ENCODE measurements around the gene SALL4.
"Not testable (repeated sequence)": the region's sequence is repeated elsewhere in the genome, so short reads cannot be mapped to it uniquely, and the experiment has no call there.

The SALL4 gene

DNA sequence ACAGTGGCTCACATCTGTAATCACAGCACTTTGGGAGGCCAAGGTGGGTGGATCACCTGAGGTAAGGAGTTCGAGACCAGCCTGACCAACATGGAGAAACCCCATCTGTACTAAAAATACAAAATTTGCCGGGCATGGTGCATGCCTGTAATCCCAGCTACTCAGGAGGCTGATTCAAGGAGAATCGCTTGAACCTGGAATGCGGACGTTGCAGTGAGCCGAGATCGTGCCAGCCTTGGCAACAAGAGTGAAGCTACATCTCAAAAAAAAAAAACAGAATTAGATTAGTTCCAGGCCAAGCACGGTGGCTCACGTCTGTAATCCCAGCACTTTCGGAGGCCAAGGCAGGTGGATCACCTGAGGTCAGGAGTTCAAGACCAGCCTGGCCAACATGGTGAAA lies 36.9 kb downstream of the SALL4 start:
- H3K9me3 ChIP-seq (ENCODE audit: control insufficient read depth, insufficient read depth, low read length); H3K9ac ChIP-seq (ENCODE audit: low read depth, low read length); H3K36me3 ChIP-seq (ENCODE audit: insufficient read depth, low read length); H3K4me1 ChIP-seq (ENCODE audit: insufficient read depth, low read length): not testable (repeated sequence)

DNA sequence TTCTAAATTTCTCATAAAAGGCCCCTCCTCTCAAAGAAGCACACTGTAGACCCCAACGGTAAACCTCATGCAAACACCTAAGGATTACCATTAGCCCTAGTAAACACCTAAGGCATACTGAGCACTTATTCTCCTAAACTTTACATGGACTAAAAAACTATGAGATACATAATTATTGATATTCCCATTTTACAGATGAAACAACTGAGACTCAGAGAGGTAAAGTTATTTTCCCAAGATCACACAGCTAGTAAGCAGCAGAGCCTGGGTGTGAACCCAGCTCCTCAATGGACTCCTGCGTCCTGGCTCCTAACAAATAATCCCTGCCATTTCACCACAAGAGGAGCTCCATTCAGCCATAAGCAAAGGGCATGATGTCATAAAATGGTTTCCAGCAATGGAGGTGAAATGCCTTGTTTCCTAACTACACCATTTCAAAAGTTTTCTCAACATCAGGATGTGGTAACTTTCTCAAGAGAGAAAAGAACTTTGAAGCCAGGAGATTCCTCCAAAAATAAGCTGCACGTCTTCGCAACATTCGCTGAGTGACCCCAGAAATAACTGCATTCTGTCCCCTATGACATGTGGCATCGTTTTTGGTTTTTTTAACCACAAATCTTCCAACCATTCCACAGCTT lies 38.2 kb downstream of the SALL4 start:
- Histone ChIP-seq H3K9me3 (ENCODE audit: control insufficient read depth, insufficient read depth, low read length) (no peaks in the 10 kb centered on the region), H3K36me3 (ENCODE audit: insufficient read depth, low read length) (no peaks in the 10 kb centered on the region), H3K4me1 (ENCODE audit: insufficient read depth, low read length) (peaks cover 8% of the 10 kb centered on the region; the same call in 1 of the 2 replicates), H3K9ac (ENCODE audit: low read depth, low read length) (no peak overlapping the region)

- H3K4me1 ChIP-seq (ENCODE audit: insufficient read depth, low read length): peaks cover 8% of the 10 kb centered on the region; the same call in 1 of the 2 replicates
- H3K36me3 ChIP-seq (ENCODE audit: insufficient read depth, low read length): no peaks in the 10 kb centered on the region
- no peak overlapping the region for H3K9ac ChIP-seq (ENCODE audit: low read depth, low read length)
- no peaks in the 10 kb centered on the region for H3K9me3 ChIP-seq (ENCODE audit: control insufficient read depth, insufficient read depth, low read length)
Observed at GRCh38 chr20:51760905-51761546, 41.3 kb downstream of the SALL4 start.

DNA sequence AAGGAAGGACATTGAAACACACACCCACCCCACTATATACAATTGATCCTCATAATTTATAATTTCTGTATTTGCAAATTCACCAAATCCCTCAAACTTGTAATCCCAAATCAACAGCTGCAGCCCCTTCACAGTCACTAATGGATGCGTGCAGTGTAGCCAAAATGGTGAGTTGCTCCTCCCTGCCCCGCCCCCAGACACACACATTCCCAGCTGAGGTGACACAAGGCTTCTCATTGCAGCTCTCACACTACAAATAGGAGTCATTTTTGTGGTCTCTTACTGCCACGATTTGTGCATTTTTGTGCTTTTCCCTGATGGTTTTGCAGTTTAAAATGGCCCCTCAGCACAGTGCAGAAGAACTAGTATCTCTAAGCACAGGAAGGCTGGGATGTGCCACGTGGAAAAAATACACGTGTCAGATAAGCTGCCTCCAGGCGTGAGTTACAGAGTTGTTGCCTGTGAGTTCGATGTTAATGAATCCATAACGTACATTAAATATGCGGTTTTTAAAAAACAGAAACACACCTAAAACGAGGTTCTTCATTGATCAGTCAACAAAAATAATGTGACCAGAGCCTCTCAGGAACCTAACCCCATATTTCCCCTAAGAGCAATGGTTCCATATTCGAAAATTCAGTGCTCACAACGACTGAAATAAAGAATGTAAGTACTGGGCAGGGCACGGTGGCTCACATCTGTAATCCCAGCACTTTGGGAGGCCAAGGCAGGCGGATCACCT lies 42.4 kb downstream of the SALL4 start:
- Histone ChIP-seq H3K36me3 (ENCODE audit: insufficient read depth, low read length) (no peaks in the 10 kb centered on the region), H3K9ac (ENCODE audit: low read depth, low read length) (no peak overlapping the region), H3K9me3 (ENCODE audit: control insufficient read depth, insufficient read depth, low read length) (no peaks in the 10 kb centered on the region), H3K4me1 (ENCODE audit: insufficient read depth, low read length) (peaks cover 8% of the 10 kb centered on the region; the same call in 1 of the 2 replicates)

GRCh38 chr20:51758978-51759544 lies 43.3 kb downstream of the SALL4 start:
- Histone ChIP-seq H3K9ac (ENCODE audit: low read depth, low read length) (no peak overlapping the region), H3K36me3 (ENCODE audit: insufficient read depth, low read length) (no peaks in the 10 kb centered on the region), H3K9me3 (ENCODE audit: control insufficient read depth, insufficient read depth, low read length) (no peaks in the 10 kb centered on the region), H3K4me1 (ENCODE audit: insufficient read depth, low read length) (peaks cover 8% of the 10 kb centered on the region; the same call in 1 of the 2 replicates)

DNA sequence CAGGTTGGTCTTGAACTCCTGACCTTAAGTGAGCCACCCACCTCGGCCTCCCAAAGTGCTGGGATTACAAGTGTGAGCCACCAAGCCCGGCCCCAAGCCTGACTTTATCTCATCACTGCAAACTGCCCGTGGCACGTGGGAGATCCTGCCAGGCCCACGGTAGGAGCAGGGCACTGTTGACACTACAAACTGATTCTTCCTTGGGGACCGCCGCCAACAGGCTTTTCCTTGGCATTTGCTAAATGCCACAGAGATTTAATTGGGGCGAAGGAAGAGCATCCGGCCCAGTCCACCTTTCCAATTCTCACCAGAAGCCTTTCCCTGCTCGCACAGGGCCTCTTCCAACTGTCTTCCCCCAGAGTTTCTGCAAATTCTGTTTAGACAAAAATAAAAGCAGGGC lies 45.1 kb downstream of the SALL4 start:
- H3K4me1 ChIP-seq (ENCODE audit: insufficient read depth, low read length): peaks cover 8% of the 10 kb centered on the region; the same call in 1 of the 2 replicates
- H3K36me3 ChIP-seq (ENCODE audit: insufficient read depth, low read length): no peaks in the 10 kb centered on the region
- no peak overlapping the region for H3K9ac ChIP-seq (ENCODE audit: low read depth, low read length)
- H3K9me3 ChIP-seq (ENCODE audit: control insufficient read depth, insufficient read depth, low read length): no peaks in the 10 kb centered on the region

DNA sequence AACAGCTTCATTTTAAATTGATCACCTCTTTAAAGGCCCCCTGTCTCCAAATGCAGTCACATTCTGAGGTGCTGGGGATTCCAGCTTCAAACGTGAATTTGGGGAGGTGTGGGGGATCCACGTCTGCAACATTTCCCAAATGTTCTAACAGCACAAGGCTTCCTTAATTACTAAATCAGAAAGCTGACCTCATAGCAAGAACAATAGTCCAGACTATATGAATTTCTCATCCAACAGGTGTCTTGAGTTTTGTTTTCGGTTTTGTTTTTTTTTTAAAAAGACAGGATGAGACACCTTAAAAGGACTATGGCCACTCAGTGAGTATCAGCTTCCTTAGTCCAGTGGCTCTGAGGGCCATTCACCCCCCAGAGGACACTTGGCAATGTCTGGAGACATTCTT lies 45.7 kb downstream of the SALL4 start:
- Histone ChIP-seq H3K4me1 (ENCODE audit: insufficient read depth, low read length) (peaks cover 8% of the 10 kb centered on the region; the same call in 1 of the 2 replicates), H3K9ac (ENCODE audit: low read depth, low read length) (no peak overlapping the region), H3K36me3 (ENCODE audit: insufficient read depth, low read length) (no peaks in the 10 kb centered on the region), H3K9me3 (ENCODE audit: control insufficient read depth, insufficient read depth, low read length) (no peaks in the 10 kb centered on the region)

GRCh38 chr20:51753220-51753619 lies 49.1 kb downstream of the SALL4 start:
- not testable (repeated sequence) for H3K9ac ChIP-seq (ENCODE audit: low read depth, low read length); H3K36me3 ChIP-seq (ENCODE audit: insufficient read depth, low read length); H3K4me1 ChIP-seq (ENCODE audit: insufficient read depth, low read length); H3K9me3 ChIP-seq (ENCODE audit: control insufficient read depth, insufficient read depth, low read length)

- Histone ChIP-seq H3K4me1 (ENCODE audit: insufficient read depth, low read length) (peaks cover 7% of the 10 kb centered on the region; the same call in 1 of the 2 replicates), H3K9ac (ENCODE audit: low read depth, low read length) (no peak overlapping the region), H3K9me3 (ENCODE audit: control insufficient read depth, insufficient read depth, low read length) (no peaks in the 10 kb centered on the region), H3K36me3 (ENCODE audit: insufficient read depth, low read length) (no peaks in the 10 kb centered on the region)
Observed at GRCh38 chr20:51752343-51752951, 49.9 kb downstream of the SALL4 start.

DNA sequence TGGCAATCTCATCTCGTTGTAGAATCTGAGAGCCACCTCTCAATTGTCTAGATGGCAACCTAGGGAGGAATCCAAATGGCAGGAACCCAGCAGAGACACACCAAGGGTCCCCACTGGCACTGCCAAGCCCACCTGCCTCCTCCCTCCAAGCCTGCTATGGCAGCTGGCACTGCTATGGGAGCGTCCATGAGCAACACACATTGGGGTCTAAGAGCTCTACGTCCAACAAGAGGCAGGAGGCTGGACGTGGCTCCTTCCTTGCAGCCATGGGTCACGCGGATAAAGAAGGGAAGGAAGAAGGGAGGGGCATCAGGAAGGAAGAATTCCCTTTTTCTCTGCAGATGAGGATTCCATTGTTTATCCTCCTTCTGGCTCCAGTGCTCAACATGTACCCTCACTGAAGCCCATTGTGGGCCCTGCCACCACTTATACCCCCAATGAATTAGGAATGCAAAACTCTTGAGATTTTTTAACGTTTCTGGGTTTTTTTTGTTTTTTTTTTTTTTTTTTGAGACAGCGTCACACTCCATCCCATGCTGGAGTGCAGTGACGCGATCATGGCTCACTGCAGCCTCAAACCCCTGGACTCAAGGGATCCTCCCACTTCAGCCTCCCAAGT lies 51.4 kb downstream of the SALL4 start:
- H3K9ac ChIP-seq (ENCODE audit: low read depth, low read length): no peak overlapping the region
- no peaks in the 10 kb centered on the region for H3K9me3 ChIP-seq (ENCODE audit: control insufficient read depth, insufficient read depth, low read length)
- no peaks in the 10 kb centered on the region for H3K36me3 ChIP-seq (ENCODE audit: insufficient read depth, low read length)
- peaks cover 7% of the 10 kb centered on the region; the same call in 1 of the 2 replicates for H3K4me1 ChIP-seq (ENCODE audit: insufficient read depth, low read length)

- H3K9ac ChIP-seq (ENCODE audit: low read depth, low read length): no peak overlapping the region
Observed at GRCh38 chr20:51750037-51750769, 52.1 kb downstream of the SALL4 start.

DNA sequence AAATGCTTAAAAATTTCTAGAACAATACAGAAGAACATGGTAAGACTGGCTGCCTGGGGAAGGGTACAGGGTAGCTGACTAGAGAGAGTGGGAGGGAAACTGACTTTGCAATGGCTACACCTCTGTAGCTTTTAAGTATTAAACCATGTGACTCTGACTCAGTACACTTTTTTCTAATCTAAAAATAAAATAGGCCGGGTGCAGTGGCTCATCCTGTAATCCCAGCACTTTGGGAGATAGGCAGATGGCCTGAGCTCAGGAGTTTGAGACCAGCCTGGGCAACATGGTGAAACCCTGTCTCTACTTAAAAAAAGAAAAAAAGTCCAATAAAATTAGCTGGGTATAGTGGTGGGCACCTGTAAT lies 52.7 kb downstream of the SALL4 start:
- Histone ChIP-seq H3K36me3 (ENCODE audit: insufficient read depth, low read length) (no peaks in the 10 kb centered on the region), H3K9ac (ENCODE audit: low read depth, low read length) (no peak overlapping the region), H3K4me1 (ENCODE audit: insufficient read depth, low read length) (peaks cover 7% of the 10 kb centered on the region; the same call in 1 of the 2 replicates), H3K9me3 (ENCODE audit: control insufficient read depth, insufficient read depth, low read length) (no peaks in the 10 kb centered on the region)

More at GRCh38 chr20:51750037-51750769, 52.1 kb downstream of the SALL4 start:
- Histone ChIP-seq H3K9me3 (ENCODE audit: control insufficient read depth, insufficient read depth, low read length) (no peaks in the 10 kb centered on the region), H3K36me3 (ENCODE audit: insufficient read depth, low read length) (no peaks in the 10 kb centered on the region), H3K4me1 (ENCODE audit: insufficient read depth, low read length) (peaks cover 7% of the 10 kb centered on the region; the same call in 1 of the 2 replicates)

- Histone ChIP-seq H3K9ac (ENCODE audit: low read depth, low read length) (no peak overlapping the region), H3K4me1 (ENCODE audit: insufficient read depth, low read length) (peaks cover 12% of the 10 kb centered on the region), H3K36me3 (ENCODE audit: insufficient read depth, low read length) (no peaks in the 10 kb centered on the region), H3K9me3 (ENCODE audit: control insufficient read depth, insufficient read depth, low read length) (no peaks in the 10 kb centered on the region)
Observed at GRCh38 chr20:51747182-51747911, 55.0 kb downstream of the SALL4 start.
